Calu3 (cell line): ENCODE results near the gene C2orf76. TPM values are rescaled to one million over a fixed set of nuclear protein-coding genes. Genes with fewer than 3 reads are reported as not detected.

Source experiments
- BruUV-seq: library from RNA; stranded (reverse); fragments of 400-500 nt; replicated peaks from 2 replicates; lab custom pipeline; 2021; lab: Mats Ljungman, UMichigan
- CTCF ChIA-PET: fragments of 300-600 bp; sonication (Branson Sonifier 250); formaldehyde crosslinking; loops from one replicate; lab custom pipeline; 2022; ENCODE audit warnings: antibody characterized with exemption; lab: Charles Lee
- DNase-seq: peaks from one replicate; pipeline ENCODE4 v3.0.0; 2022
- H3K27ac Mint-ChIP-seq: one replicate; pipeline ENCODE4 v1.8.0; 2022; ENCODE audit warnings: mixed read lengths; ENCODE audit not compliant: unreplicated experiment
- H3K27me3 Mint-ChIP-seq: one replicate; pipeline ENCODE4 v1.8.0; 2022; ENCODE audit warnings: mixed read lengths; ENCODE audit not compliant: unreplicated experiment
- H3K36me3 Mint-ChIP-seq: one replicate; pipeline ENCODE4 v1.8.0; 2022; ENCODE audit warnings: mild to moderate bottlenecking, moderate library complexity, mixed read lengths; ENCODE audit not compliant: insufficient read depth, unreplicated experiment
- H3K4me1 Mint-ChIP-seq: one replicate; pipeline ENCODE4 v1.8.0; 2022; ENCODE audit warnings: mild to moderate bottlenecking, low read depth, mixed read lengths; ENCODE audit not compliant: unreplicated experiment
- H3K4me3 Mint-ChIP-seq: one replicate; pipeline ENCODE4 v1.8.0; 2022; ENCODE audit warnings: mild to moderate bottlenecking, low read depth, moderate library complexity, mixed read lengths; ENCODE audit not compliant: unreplicated experiment
- H3K9me3 Mint-ChIP-seq: one replicate; pipeline ENCODE4 v1.8.0; 2022; ENCODE audit warnings: low read depth, mixed read lengths; ENCODE audit not compliant: unreplicated experiment
- CTCF ChIP-seq: fragments of 200-600 bp; IDR thresholded peaks from one replicate; pipeline ENCODE4 v1.8.0; 2022; ENCODE audit warnings: antibody characterized with exemption; ENCODE audit not compliant: unreplicated experiment
- intact Hi-C: fragments of 100-400 bp; cut with micrococcal nuclease; formaldehyde crosslinking; loops from one replicate; pipeline ENCODE4 v1.10.0; 2022; ENCODE audit not compliant: unreplicated experiment
- total RNA-seq: library from RNA; stranded (reverse); gene quantifications from 2 replicates; pipeline ENCODE4 v1.2.3, GENCODE V29; 2022

The C2orf76 gene
- total RNA-seq, 1 experiment from 2014 or later = 7.1 TPM

- H3K9me3 Mint-ChIP-seq = no peaks in the 10 kb centered on the region
- CTCF ChIA-PET = no interaction called here
- BruUV-seq = no TSS peak
- H3K4me1 Mint-ChIP-seq = no peaks in the 10 kb centered on the region
- no peak overlapping the region for H3K27ac Mint-ChIP-seq
- no peaks in the 10 kb centered on the region for H3K27me3 Mint-ChIP-seq
- no peak for TF ChIP-seq CTCF
- intact Hi-C loops = no loop called here
- no peak for DNase-seq
- no peak overlapping the region for H3K4me3 Mint-ChIP-seq
- peaks cover 8% of the 10 kb centered on the region for H3K36me3 Mint-ChIP-seq
These were observed 105.8 kb downstream of the C2orf76 start for GRCh38 chr2:119260646-119261492.

- H3K36me3 Mint-ChIP-seq = peaks cover 2% of the 10 kb centered on the region
- no peak for TF ChIP-seq CTCF
- CTCF ChIA-PET = interaction anchor here (0.7 to 1.4 kb wide), 2 partner anchors 11 to 799 kb away, joined by 3 to 4 read pairs; no protein-coding TSS in a partner anchor
- no peak overlapping the region for H3K27ac Mint-ChIP-seq
- no peaks in the 10 kb centered on the region for H3K9me3 Mint-ChIP-seq
- no TSS peak for BruUV-seq
- H3K4me1 Mint-ChIP-seq = no peaks in the 10 kb centered on the region
- intact Hi-C loops = no loop called here
- DNase-seq = no peak
- H3K4me3 Mint-ChIP-seq = no peak overlapping the region
- H3K27me3 Mint-ChIP-seq = no peaks in the 10 kb centered on the region
These were observed 107.3 kb downstream of the C2orf76 start for GRCh38 chr2:119259296-119259860.

- H3K27ac Mint-ChIP-seq = no peak overlapping the region
- TF ChIP-seq CTCF = no peak
- intact Hi-C loops = no loop called here
- BruUV-seq = no TSS peak
- CTCF ChIA-PET = no interaction called here
- H3K4me3 Mint-ChIP-seq = no peak overlapping the region
- H3K36me3 Mint-ChIP-seq = no peaks in the 10 kb centered on the region
- no peaks in the 10 kb centered on the region for H3K27me3 Mint-ChIP-seq
- no peak for DNase-seq
- peaks cover 18% of the 10 kb centered on the region for H3K4me1 Mint-ChIP-seq
- no peaks in the 10 kb centered on the region for H3K9me3 Mint-ChIP-seq
These were observed 109.4 kb downstream of the C2orf76 start for GRCh38 chr2:119257198-119257597.

DNA sequence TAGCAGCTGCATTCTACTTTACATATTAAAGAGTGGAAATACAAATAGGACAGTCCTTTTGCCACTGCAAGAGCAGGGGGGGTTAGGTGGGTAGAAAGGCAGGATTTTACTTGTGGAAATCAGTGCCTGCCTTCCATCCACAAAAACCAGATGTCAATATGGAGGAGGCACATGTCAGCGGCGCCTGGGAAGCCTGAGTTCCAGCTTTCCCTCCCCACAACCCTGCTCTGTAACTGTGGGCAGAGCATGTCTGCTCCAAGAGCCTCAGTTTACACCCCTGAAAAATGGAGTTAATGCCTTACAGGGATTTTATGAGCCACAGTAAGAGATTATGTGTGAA, 110.1 kb downstream of the C2orf76 start:
- H3K9me3 Mint-ChIP-seq = no peaks in the 10 kb centered on the region
- no peak for TF ChIP-seq CTCF
- no TSS peak for BruUV-seq
- no peak overlapping the region for H3K27ac Mint-ChIP-seq
- CTCF ChIA-PET = no interaction called here
- H3K27me3 Mint-ChIP-seq = no peaks in the 10 kb centered on the region
- H3K36me3 Mint-ChIP-seq = no peaks in the 10 kb centered on the region
- intact Hi-C loops = no loop called here
- H3K4me1 Mint-ChIP-seq = peaks cover 22% of the 10 kb centered on the region
- DNase-seq = no peak
- no peak overlapping the region for H3K4me3 Mint-ChIP-seq
